HG02610 (cell line): ENCODE data around the gene WNT10A.
"Not testable (repeated sequence)": the region's sequence is repeated elsewhere in the genome, so short reads cannot be mapped to it uniquely, and the experiment has no call there.

ENCODE experiments used
- ATAC-seq: cut with Tn5 transposase; IDR thresholded peaks from one replicate; pipeline ENCODE4 v1.9.1; 2021; ENCODE audit warnings: mild to moderate bottlenecking, moderate library complexity; ENCODE audit not compliant: unreplicated experiment

The WNT10A gene

GRCh38 chr2:218927876-218928275 lies 47.2 kb downstream of the WNT10A start:
- ATAC-seq: no peak

GRCh38 chr2:218930488-218930887 lies 49.8 kb downstream of the WNT10A start:
- not testable (repeated sequence) for ATAC-seq

GRCh38 chr2:218931751-218932150 lies 51.1 kb downstream of the WNT10A start:
- not testable (repeated sequence) for ATAC-seq
